DMS153 treated with DMSO at 0.1 percent for 48 hours (cell line): Measurements from ENCODE around the gene MAST3.
A peak's percentile ranks its signal among the peaks of the same experiment; 100 is the strongest.

Experiments
- DNase-seq: peaks from one replicate; lab custom pipeline; 2025; ENCODE audit not compliant: unreplicated experiment; lab: John Stamatoyannopoulos, UW

Gene MAST3

GRCh38 chr19:18131841-18132596, 34.4 kb downstream of the MAST3 start:
- DNase-seq, result no peak

- no peak for DNase-seq
These were observed 38.4 kb downstream of the MAST3 start for GRCh38 chr19:18135712-18136584.

DNA sequence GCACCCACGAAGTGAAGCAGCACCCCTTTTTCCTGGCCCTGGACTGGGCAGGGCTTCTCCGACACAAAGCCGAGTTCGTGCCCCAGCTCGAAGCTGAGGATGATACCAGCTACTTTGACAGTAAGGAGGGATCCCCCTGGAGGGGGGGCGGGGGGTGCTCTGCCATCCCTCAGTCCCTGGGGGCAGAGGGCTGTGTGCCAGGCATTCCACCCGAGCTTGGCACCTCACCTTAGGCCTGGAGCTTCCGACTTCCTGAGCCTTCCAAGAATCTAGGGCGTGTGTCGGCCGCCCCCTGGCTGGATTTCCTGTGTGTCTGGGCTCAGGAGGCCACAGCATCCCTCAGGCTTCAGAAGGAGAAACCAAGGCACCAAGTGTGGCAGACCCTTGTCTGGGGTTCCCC, 39.7 kb downstream of the MAST3 start:
- DNase-seq, result no peak

DNA sequence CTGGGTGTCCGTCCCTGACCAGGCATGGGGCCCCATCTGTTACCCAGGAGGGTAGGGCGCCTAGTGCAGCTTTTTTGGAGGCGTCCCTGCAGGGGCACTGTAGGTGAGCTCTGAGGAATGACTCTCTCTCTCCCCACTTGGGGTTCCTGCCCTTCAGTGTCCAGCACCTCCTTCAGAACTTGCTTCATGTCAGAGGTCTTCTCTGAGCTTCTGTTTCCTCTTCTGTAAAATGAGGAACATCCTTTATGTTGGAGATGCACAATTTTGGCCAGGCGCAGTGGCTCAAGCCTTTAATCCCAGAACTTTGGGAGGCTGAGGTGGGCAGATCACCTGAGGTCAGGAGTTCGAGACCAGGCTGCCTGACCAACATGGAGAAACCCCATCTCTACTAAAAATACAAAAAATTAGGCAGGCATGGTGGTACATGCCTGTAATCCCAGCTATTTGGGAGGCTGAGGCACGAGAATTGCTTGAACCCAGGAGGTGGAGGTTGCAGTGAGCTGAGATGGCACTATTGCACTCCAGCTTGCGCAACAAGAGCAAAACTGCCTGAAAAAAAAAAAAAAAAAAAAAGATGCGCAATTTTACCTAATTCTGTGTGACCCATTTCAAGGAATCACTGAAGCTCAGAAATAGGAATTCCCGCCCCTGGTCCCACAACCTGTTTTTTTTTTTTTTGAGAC, 40.2 kb downstream of the MAST3 start:
- DNase-seq, result no peak

GRCh38 chr19:18140473-18140872, 42.9 kb downstream of the MAST3 start:
- DNase-seq, result no peak

GRCh38 chr19:18141031-18141430, 43.5 kb downstream of the MAST3 start:
- DNase-seq, result no peak

- no peak for DNase-seq
These were observed 46.3 kb downstream of the MAST3 start for GRCh38 chr19:18143902-18144301.

DNA sequence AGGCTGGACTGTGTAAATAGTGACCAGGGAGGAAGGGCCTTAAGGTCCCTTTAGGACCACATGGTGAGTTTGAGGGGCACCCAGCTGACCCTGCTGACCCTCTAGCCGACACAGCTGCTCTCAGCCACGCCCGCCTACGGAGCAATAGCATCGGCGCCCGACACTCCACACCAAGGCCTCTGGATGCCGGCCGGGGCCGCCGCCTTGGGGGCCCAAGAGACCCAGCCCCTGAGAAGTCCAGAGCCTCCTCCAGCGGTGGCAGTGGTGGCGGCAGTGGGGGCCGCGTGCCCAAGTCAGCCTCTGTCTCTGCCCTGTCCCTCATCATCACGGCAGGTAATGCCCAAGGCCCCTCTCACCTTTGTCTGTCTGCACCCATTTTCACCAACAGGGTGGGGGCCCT, 46.8 kb downstream of the MAST3 start:
- no peak for DNase-seq

GRCh38 chr19:18144906-18145305, 47.3 kb downstream of the MAST3 start:
- DNase-seq, result no peak

DNA sequence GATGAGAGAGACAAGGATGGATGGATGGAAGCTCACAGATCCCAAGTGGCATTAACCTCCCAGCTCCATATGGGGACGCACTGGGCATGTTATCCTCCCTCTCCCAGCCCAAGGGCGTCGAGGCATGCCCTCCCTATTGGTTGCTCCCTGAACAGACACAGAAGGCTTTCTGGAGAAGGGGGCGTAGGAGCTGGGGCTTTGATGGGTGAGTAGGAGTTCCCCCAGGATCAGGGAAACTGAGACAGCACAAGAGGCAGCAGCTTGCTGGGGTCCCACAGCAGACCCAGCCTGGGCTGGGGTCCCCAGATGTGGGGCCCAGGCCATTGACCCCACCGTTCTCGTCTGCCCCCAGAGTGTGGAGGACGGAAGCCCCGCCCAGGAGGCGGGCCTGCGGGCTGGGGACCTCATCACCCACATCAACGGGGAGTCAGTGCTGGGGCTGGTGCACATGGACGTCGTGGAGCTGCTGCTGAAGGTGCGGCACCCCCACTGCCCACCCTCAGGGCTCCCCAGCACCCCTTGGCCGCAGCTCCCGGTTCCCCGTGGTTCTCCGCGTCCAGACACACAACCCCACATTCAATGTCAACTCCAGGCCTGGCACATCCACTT, 47.9 kb downstream of the MAST3 start:
- DNase-seq, result no peak

DNA sequence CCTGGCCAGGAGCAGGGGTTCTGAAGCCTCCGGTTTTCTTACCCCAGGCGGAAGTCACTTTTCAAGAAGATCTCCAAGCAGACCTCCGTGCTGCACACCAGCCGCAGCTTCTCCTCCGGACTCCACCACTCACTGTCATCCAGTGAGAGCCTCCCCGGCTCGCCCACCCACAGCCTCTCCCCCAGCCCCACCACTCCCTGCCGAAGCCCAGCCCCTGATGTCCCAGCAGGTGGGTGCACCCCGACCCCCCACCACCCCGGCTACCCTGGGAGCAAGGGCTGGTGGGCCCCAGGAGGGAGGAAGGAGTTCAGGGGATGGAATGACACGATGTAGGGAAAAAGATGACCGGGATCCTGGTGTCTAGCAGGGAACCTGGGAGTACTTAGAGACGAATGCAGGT, 49.8 kb downstream of the MAST3 start:
- no peak for DNase-seq

- DNase-seq, result no peak
These were observed 52.0 kb downstream of the MAST3 start for GRCh38 chr19:18149596-18149975.

DNA sequence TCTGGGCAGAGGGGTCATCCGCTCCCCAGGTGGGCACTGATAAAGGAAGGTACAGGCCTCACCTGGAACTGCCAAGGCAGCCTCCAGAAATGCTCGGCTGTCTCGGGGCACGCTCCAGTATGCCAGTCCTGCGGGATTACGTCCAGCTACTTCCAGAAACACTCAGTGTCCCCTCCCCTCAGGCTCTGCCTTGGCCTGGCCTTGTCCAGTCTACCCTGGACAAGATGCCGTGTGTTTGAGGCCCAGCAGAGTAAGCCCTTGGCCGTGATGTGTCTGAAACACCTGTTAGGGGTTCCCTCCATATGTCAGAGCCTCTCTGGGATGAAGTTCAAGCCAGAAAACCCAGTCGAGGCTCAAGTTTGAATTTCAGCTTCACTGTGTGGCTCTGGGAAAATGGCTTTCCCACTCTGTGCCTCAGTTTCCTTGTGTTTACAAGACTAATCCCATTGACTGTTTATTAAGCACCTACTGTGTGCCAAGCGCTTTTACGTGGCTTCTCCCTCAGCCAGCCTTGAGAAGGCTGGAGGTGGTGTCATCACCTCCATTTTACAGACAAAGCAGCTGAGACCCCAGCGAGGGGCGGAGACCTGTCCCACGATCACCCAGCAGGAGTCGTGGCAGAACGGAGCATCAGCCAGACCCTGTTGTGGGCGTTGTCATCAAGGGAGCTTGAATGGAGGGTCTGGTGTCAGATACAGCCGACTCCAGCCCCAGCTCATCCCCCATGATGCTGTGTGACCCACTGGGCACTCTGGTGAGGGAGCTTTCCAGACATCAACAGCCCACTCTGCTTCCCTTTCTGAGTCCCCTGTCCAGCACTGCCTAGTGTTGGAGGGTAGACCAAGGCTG, 53.4 kb downstream of the MAST3 start:
- no peak for DNase-seq

DNA sequence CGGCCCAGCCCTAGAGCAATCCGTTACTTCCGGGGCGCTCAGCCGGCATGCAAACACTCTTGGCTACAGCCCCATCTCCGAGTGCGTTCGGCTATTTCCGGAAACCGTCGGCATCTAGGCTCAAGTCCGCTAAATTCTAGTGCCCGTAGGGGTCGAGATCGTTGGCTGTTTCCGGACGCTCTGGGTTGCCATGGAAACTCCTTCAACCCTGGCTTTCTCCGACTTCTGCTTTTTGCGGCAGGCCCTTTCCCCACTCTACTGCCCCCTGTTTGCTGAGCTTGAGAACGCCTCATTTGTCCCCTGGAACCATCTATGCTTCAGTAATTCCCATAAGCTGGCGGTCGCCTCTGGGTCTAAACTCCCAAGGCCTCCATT, 54.9 kb downstream of the MAST3 start:
- peak; percentile 90 for DNase-seq

DNA sequence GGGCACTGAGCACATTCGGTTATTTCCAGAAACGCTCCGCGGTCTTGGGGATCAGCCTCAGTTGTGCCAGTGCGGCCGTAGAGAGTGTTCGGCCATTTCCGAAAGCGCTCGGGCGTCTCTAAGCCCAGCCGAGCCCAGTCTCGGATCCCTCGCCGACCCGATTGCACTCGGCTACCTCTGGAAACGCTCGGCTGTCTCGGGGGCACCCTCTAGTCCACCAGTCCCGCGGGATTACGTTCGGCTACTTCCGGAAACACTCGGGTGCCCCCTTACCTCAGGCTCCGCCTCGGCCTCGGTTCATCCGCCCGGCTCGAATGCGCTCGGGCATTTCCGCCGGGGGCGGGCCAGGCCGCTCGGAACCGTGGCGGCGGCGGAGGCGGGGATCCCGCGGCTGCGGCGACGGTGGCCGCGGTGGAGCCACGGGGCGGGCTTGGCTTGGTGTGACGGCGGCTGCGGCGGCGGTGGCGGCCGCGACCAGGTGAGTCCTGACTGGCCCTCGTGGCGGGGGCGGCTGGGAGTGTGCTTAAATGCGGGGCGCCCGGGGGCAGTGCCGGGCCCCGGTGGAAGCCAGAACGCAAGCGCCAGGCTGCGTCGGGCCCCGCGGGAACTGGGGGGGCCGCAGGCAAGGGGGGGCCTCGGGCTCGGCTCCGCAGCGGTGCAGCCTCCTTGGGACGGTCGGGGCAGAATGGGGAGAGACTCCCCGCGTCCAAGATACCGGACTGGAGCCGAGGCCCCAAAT, 55.4 kb downstream of the MAST3 start, which contains the start of gene PIK3R2:
Gene PIK3R2, plus strand, starts transcription at position 347 of the 739 bp plus-strand sequence. CDS start 2,717 bp downstream, outside the sequence.
- DNase-seq, result peak; percentile 96

- DNase-seq, result no peak
These were observed 56.1 kb downstream of the MAST3 start for GRCh38 chr19:18153556-18154134.

DNA sequence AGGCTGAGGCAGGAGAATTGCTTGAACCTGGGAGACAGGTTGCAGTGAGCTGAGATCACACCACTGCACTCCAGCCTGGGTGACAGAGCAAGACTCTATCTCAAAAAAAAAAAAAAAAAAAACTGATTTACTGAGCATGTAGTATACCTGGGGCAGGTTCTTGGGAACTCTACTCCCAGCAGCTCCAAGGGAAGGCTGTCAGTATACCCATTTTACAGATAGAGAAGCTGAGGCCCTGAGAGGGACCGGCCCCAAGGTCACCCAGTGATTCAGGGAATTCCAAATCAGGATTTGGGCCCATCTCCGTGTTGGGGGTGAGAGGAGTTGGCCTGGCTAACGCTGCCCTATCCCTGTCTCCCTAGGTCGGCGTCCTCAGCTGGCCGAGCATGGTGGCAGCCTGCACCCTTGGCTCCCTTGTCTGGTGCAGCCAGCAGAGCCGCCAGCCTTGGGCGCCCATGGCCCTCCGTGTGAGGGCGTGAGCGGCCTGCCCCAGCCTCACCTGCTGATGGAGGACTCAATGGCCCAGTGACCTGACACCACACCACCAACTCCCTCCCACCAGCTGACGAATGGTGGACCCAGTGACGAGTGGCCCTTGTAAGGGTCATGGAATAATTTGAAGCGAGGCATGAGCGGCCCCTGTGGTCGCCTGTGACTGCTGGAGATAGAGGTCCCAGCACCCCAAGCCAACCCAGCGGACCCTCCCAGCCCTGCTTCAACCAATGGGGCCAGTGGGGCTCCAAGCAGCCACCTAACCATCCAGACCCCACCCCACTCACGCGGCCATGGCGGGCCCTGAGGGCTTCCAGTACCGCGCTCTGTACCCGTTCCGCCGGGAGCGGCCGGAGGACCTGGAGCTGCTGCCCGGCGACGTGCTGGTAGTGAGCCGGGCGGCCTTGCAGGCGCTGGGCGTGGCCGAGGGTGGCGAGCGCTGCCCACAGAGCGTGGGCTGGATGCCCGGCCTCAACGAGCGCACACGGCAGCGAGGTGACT, 57.8 kb downstream of the MAST3 start:
- no peak for DNase-seq

GRCh38 chr19:18156268-18156667, 58.7 kb downstream of the MAST3 start:
- DNase-seq, result no peak
